ENCODE measurements around the gene THBD. TPM values are rescaled to one million over a fixed set of nuclear protein-coding genes. Genes with fewer than 3 reads are reported as not detected.

THBD gene
- total and polyA plus RNA-seq, 2 donors (not counting 1 experiment from before 2014, with no cell fraction given), result 0.99 to 8.4 TPM

- TF ChIP-seq CTCF (conservative IDR thresholded peaks at IDR 0.05 in 1 of 2, IDR thresholded peaks at IDR 0.05 in 1 of 2; ENCODE audit: low read depth in 1 of 2, low read length in 2 of 2) (no peak), EZH2 (IDR thresholded peaks at IDR 0.05; ENCODE audit: low read length, missing control alignments) (no peak)
- Histone ChIP-seq H2AFZ (ENCODE audit: low read length) (no peak overlapping the region), H3K4me3 (replicated peaks in 1 of 4; ENCODE audit: control extremely low read depth in 1 of 4, insufficient read depth in 1 of 4, low read depth in 3 of 4, low read length in 4 of 4) (no peak overlapping the region), H3K36me3 (ENCODE audit: control insufficient read depth, insufficient read depth, low read length) (no peaks in the 10 kb centered on the region), H3K4me2 (ENCODE audit: extremely low read depth, insufficient read depth, low read length) (no peak overlapping the region), H3K27me3 (ENCODE audit: control insufficient read depth, insufficient read depth, low read length) (no peaks in the 10 kb centered on the region), H3K27ac (ENCODE audit: insufficient read depth, low read length) (no peak overlapping the region), H3K9me3 (ENCODE audit: control insufficient read depth, insufficient read depth, low read depth, low read length) (no peaks in the 10 kb centered on the region), H3K9ac (ENCODE audit: insufficient read depth, low read length) (no peak overlapping the region), H3K4me1 (ENCODE audit: control insufficient read depth, extremely low read depth, insufficient read depth, low read length) (no peaks in the 10 kb centered on the region), H4K20me1 (ENCODE audit: control insufficient read depth, extremely low read depth, insufficient read depth, low read length) (no peaks in the 10 kb centered on the region), H3K79me2 (ENCODE audit: control insufficient read depth, insufficient read depth, low read length) (no peaks in the 10 kb centered on the region)
- no peak for DNase-seq (ENCODE audit: low read depth in 2 of 2)
Measured at GRCh38 chr20:22995923-22996322, 53.5 kb downstream of the THBD start.

Other genes starting within 250 kb of the THBD start
- gene SSTR4, start 14.4 kb downstream of the THBD start, total RNA-seq, result not detected in 2 replicates
- gene SSTR4, start 14.4 kb downstream of the THBD start, polyA plus RNA-seq, result not detected in 2 replicates
- gene CD93, start 36.7 kb upstream of the THBD start, total RNA-seq, result under 0.01 TPM in 1 of 2 replicates, not detected in the other
- 0.01 TPM in 1 of 2 replicates, not detected in the other for gene CD93, start 36.7 kb upstream of the THBD start, polyA plus RNA-seq